Panc1 (cell line): ENCODE data around the gene MBTPS1. TPM values are rescaled to one million over a fixed set of nuclear protein-coding genes. Genes with fewer than 3 reads are reported as not detected.

Experiments used
- ATAC-seq: fragments of 200-7000 bp; cut with Tn5 transposase; 2 replicates; pipeline ENCODE4 v1.9.1; 2020; ENCODE audit warnings: mild to moderate bottlenecking, moderate library complexity
- BruUV-seq: library from RNA; stranded (reverse); fragments of 400-500 nt; replicated peaks from 2 replicates; lab custom pipeline; 2021; lab: Mats Ljungman, UMichigan
- CTCF ChIA-PET: fragments of 300-600 bp; sonication (Branson Sonifier 250); formaldehyde crosslinking; loops from one replicate; lab custom pipeline; 2022; ENCODE audit warnings: antibody characterized with exemption; lab: Charles Lee
- POLR2A ChIA-PET: fragments of 300-600 bp; sonication (Branson Sonifier 250); formaldehyde crosslinking; loops from one replicate; lab custom pipeline; 2022; ENCODE audit warnings: antibody characterized with exemption; lab: Charles Lee
- DNase-seq: peaks from one replicate; pipeline ENCODE4 v3.0.0-alpha.2; 2010; ENCODE audit warnings: low read depth, low spot score
- H3K27ac ChIP-seq: 2 replicates; pipeline ENCODE4 v1.5.1; 2011; ENCODE audit warnings: mild to moderate bottlenecking, low read length, inconsistent platforms
- H3K27me3 ChIP-seq: fragments of 200-500 bp; sonication (Bioruptor generic); 2 replicates; pipeline ENCODE4 v1.6.0; 2014; ENCODE audit warnings: low read length, inconsistent platforms; ENCODE audit not compliant: control insufficient read depth, insufficient read depth
- H3K36me3 ChIP-seq: fragments of 200-500 bp; sonication (Bioruptor generic); 2 replicates; pipeline ENCODE4 v1.5.1; 2014; ENCODE audit warnings: inconsistent platforms, mild to moderate bottlenecking, low read length, moderate library complexity; ENCODE audit not compliant: control insufficient read depth, insufficient read depth
- H3K4me1 ChIP-seq: 2 replicates; pipeline ENCODE4 v1.5.1; 2011; ENCODE audit warnings: inconsistent platforms, mild to moderate bottlenecking, low read length, moderate library complexity; ENCODE audit not compliant: control insufficient read depth, insufficient read depth
- H3K4me3 ChIP-seq, 2 experiments: 2 replicates each; pipeline ENCODE4 v1.5.1; 2011 to 2012; ENCODE audit warnings: low read depth in 2 of 2, low read length in 2 of 2, mild to moderate bottlenecking in 2 of 2, inconsistent platforms in 1 of 2, moderate library complexity in 1 of 2
- H3K9me3 ChIP-seq: fragments of 200-500 bp; sonication (Bioruptor generic); 2 replicates; pipeline ENCODE4 v1.5.1; 2014; ENCODE audit warnings: low read depth, mild to moderate bottlenecking, inconsistent platforms, low read length, moderate library complexity; ENCODE audit not compliant: control insufficient read depth, insufficient read depth
- POLR2AphosphoS5 ChIP-seq: IDR thresholded peaks from 2 replicates; pipeline ENCODE4 v1.6.1; 2012; ENCODE audit warnings: mild to moderate bottlenecking, low read depth, low read length, moderate library complexity
- SIN3A ChIP-seq: IDR thresholded peaks from 2 replicates; pipeline ENCODE4 v1.6.1; 2012; ENCODE audit warnings: low read depth, mild to moderate bottlenecking, low read length, moderate library complexity, borderline replicate concordance; ENCODE audit not compliant: insufficient read depth
- TCF7L2 ChIP-seq: IDR thresholded peaks from 2 replicates; pipeline ENCODE4 v1.6.1; 2011; ENCODE audit warnings: mild to moderate bottlenecking, low read depth, low read length, inconsistent platforms
- in situ Hi-C: cut with HindIII; loops from 2 replicates; pipeline ENCODE4 v1.10.0; 2016; ENCODE audit warnings: low sequenced_read_pairs, low pct_unique_long_range_greater_than_20kb
- intact Hi-C: fragments of 100-400 bp; cut with micrococcal nuclease; formaldehyde crosslinking; loops from one replicate; pipeline ENCODE4 v1.10.0; 2022; ENCODE audit not compliant: unreplicated experiment
- total RNA-seq: library from RNA; stranded (reverse); gene quantifications from one replicate; pipeline ENCODE4 v1.2.1, GENCODE V29; 2021; ENCODE audit not compliant: unreplicated experiment
- TF ChIP-seq, protein P1 (sequence below): fragments of 450-650 bp; IDR thresholded peaks from 2 replicates; pipeline ENCODE4 v1.5.1; 2017; ENCODE audit warnings: mild to moderate bottlenecking
- TF ChIP-seq, protein P2 (sequence below), 2 experiments: IDR thresholded peaks; 2 replicates each; pipeline ENCODE4 v1.6.1; 2011 to 2012; ENCODE audit warnings: low read depth in 2 of 2, control low read depth in 1 of 2, low read length in 1 of 2, mild to moderate bottlenecking in 1 of 2, moderate library complexity in 1 of 2; ENCODE audit not compliant: insufficient read depth in 1 of 2

The MBTPS1 gene
- total RNA-seq, 1 experiment from 2014 or later: 66.8 TPM

DNA sequence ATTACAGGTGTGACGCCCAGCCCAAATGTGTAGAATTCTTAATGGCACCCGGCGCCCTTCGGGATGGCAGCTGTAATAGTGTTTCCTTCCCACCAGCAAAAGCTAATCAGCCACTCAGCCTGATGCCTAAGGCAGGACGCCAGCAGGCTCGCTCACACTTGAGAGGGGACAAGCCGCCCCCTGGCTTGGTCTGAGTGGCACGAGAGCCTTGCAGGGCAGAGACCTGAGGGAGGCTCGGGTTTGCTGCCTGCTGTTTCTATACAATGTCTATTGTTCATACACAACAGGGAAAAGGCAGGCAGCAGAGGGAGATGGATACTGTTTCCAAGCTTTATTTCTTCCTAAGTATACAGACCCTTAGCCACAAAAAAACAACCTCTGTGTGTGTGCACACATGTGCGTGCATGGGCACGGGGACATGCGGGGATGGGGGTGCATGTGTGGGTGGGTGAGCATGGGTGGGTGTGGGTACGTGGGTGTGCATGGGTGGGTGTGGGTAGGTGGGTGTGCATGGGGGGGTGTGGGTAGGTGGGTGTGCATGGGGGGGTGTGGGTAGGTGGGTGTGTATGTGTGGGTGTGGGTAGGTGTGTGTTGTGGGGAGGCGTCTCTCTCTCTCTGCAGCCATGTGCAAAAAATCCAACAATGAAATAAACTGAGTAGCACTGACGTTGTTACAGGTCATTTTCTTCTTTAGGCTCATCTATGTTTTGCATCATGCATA lies 84.1 kb downstream of the MBTPS1 start:
- intact Hi-C loops: no loop called here
- ChIA-PET POLR2A (no interaction called here), CTCF (interaction anchor here (0.7 kb wide), 1 partner anchor 109 kb away, joined by 5 read pairs; no protein-coding TSS in a partner anchor)
- no peak for TF ChIP-seq TCF7L2
- no peak for TF ChIP-seq SIN3A
- TF ChIP-seq POLR2AphosphoS5: no peak
- TF ChIP-seq, protein P1, sequence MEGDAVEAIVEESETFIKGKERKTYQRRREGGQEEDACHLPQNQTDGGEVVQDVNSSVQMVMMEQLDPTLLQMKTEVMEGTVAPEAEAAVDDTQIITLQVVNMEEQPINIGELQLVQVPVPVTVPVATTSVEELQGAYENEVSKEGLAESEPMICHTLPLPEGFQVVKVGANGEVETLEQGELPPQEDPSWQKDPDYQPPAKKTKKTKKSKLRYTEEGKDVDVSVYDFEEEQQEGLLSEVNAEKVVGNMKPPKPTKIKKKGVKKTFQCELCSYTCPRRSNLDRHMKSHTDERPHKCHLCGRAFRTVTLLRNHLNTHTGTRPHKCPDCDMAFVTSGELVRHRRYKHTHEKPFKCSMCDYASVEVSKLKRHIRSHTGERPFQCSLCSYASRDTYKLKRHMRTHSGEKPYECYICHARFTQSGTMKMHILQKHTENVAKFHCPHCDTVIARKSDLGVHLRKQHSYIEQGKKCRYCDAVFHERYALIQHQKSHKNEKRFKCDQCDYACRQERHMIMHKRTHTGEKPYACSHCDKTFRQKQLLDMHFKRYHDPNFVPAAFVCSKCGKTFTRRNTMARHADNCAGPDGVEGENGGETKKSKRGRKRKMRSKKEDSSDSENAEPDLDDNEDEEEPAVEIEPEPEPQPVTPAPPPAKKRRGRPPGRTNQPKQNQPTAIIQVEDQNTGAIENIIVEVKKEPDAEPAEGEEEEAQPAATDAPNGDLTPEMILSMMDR: no peak
- TF ChIP-seq, protein P2, sequence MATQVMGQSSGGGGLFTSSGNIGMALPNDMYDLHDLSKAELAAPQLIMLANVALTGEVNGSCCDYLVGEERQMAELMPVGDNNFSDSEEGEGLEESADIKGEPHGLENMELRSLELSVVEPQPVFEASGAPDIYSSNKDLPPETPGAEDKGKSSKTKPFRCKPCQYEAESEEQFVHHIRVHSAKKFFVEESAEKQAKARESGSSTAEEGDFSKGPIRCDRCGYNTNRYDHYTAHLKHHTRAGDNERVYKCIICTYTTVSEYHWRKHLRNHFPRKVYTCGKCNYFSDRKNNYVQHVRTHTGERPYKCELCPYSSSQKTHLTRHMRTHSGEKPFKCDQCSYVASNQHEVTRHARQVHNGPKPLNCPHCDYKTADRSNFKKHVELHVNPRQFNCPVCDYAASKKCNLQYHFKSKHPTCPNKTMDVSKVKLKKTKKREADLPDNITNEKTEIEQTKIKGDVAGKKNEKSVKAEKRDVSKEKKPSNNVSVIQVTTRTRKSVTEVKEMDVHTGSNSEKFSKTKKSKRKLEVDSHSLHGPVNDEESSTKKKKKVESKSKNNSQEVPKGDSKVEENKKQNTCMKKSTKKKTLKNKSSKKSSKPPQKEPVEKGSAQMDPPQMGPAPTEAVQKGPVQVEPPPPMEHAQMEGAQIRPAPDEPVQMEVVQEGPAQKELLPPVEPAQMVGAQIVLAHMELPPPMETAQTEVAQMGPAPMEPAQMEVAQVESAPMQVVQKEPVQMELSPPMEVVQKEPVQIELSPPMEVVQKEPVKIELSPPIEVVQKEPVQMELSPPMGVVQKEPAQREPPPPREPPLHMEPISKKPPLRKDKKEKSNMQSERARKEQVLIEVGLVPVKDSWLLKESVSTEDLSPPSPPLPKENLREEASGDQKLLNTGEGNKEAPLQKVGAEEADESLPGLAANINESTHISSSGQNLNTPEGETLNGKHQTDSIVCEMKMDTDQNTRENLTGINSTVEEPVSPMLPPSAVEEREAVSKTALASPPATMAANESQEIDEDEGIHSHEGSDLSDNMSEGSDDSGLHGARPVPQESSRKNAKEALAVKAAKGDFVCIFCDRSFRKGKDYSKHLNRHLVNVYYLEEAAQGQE (IDR thresholded peaks at IDR 0.05; ENCODE audit: insufficient read depth in 1 of 2, low read depth in 2 of 2, low read length in 1 of 2): no peak
- in situ Hi-C loops: no loop called here
- Histone ChIP-seq H3K27me3 (no peaks in the 10 kb centered on the region), H3K4me1 (no peaks in the 10 kb centered on the region), H3K9me3 (no peaks in the 10 kb centered on the region), H3K27ac (no peak overlapping the region), H3K36me3 (no peaks in the 10 kb centered on the region), H3K4me3 (no peak overlapping the region)
- no TSS peak for BruUV-seq
- no peak for DNase-seq
- no peak for ATAC-seq

DNA sequence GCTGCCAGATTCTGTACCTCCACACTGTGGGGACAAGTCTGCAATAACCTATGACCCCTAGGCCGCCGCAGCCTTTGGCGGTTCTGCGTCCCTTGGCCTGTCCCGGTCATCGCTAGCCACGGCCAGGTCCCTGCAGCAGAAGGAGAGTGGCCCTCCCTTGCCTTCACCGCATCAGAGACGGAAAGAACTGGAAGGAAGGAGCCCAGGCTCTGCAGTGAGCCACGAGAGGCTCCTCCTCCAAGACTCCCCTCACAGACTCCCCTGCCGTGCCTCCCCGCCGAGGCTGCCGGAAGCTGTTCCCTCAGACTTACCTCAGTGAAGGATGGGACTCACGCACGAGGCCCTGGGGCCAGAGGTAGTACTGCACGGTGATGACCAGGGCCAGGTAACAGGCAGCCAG lies 85.2 kb downstream of the MBTPS1 start:
- H3K9me3 ChIP-seq: no peaks in the 10 kb centered on the region
- CTCF ChIA-PET: no interaction called here
- no peaks in the 10 kb centered on the region for H3K4me1 ChIP-seq
- ATAC-seq (no peak), DNase-seq (no peak)
- in situ Hi-C loops: no loop called here
- no peaks in the 10 kb centered on the region for H3K27me3 ChIP-seq
- TF ChIP-seq, protein P1: no peak
- TF ChIP-seq, protein P2 (IDR thresholded peaks at IDR 0.05; ENCODE audit: insufficient read depth in 1 of 2, low read depth in 2 of 2, low read length in 1 of 2): no peak
- TF ChIP-seq TCF7L2: no peak
- no peak for TF ChIP-seq SIN3A
- TF ChIP-seq POLR2AphosphoS5: no peak
- intact Hi-C loops: no loop called here
- no peak overlapping the region for H3K4me3 ChIP-seq
- H3K36me3 ChIP-seq: no peaks in the 10 kb centered on the region
- BruUV-seq: no TSS peak
- POLR2A ChIA-PET: no interaction called here
- H3K27ac ChIP-seq: no peak overlapping the region
